OCI-LY7 (cell line): ENCODE measurements around the gene IL17A. TPM values are rescaled to one million over a fixed set of nuclear protein-coding genes. Genes with fewer than 3 reads are reported as not detected.

Source experiments
- BruUV-seq: library from RNA; stranded (reverse); fragments of 400-500 nt; replicated peaks from 2 replicates; lab custom pipeline; 2021; lab: Mats Ljungman, UMichigan
- CTCF ChIA-PET: fragments of 300-600 bp; sonication (Branson Sonifier 250); formaldehyde crosslinking; loops from one replicate; lab custom pipeline; 2022; ENCODE audit warnings: antibody characterized with exemption; ENCODE audit not compliant: unreplicated experiment; lab: Charles Lee
- POLR2A ChIA-PET: fragments of 300-600 bp; sonication (Branson Sonifier 250); formaldehyde crosslinking; loops from one replicate; lab custom pipeline; 2022; ENCODE audit warnings: antibody characterized with exemption; lab: Charles Lee
- DNase-seq: peaks from one replicate; pipeline ENCODE4 v3.0.0-alpha.2; 2015; ENCODE audit warnings: low spot score
- H2AFZ ChIP-seq: fragments of 200-600 bp; sonication (generic), shearing (Covaris generic); 2 replicates; pipeline ENCODE4 v1.6.1; 2014; ENCODE audit warnings: mild to moderate bottlenecking, antibody characterized with exemption, low read length, moderate library complexity
- H3K27ac ChIP-seq: fragments of 200-600 bp; sonication (generic); 2 replicates; pipeline ENCODE4 v1.5.1; 2014; ENCODE audit warnings: mixed run types, low read depth, mild to moderate bottlenecking, moderate library complexity, low read length, inconsistent platforms; ENCODE audit not compliant: poor library complexity, severe bottlenecking
- H3K36me3 ChIP-seq: fragments of 200-600 bp; sonication (generic); 2 replicates; pipeline ENCODE4 v1.6.1; 2014; ENCODE audit warnings: mild to moderate bottlenecking, antibody characterized with exemption, low read length, moderate library complexity, mixed read lengths; ENCODE audit not compliant: insufficient read depth
- H3K4me1 ChIP-seq: fragments of 200-600 bp; sonication (generic); 2 replicates; pipeline ENCODE4 v1.5.1; 2014; ENCODE audit warnings: mild to moderate bottlenecking, low read length; ENCODE audit not compliant: insufficient read depth, poor library complexity, severe bottlenecking
- H3K4me2 ChIP-seq: fragments of 200-600 bp; sonication (generic); 2 replicates; pipeline ENCODE4 v1.6.1; 2014; ENCODE audit warnings: mild to moderate bottlenecking, low read length
- H3K4me3 ChIP-seq: fragments of 200-600 bp; sonication (generic); 2 replicates; pipeline ENCODE4 v1.5.1; 2014; ENCODE audit warnings: mild to moderate bottlenecking, low read depth, low read length; ENCODE audit not compliant: poor library complexity, severe bottlenecking
- H3K79me2 ChIP-seq: fragments of 200-600 bp; sonication (generic); 2 replicates; pipeline ENCODE4 v1.6.1; 2016; ENCODE audit warnings: low read depth, mild to moderate bottlenecking, low read length, moderate library complexity, mixed read lengths; ENCODE audit not compliant: insufficient read depth
- H3K9me2 ChIP-seq: fragments of 200-600 bp; sonication (generic); 2 replicates; pipeline ENCODE4 v1.6.1; 2016; ENCODE audit warnings: mild to moderate bottlenecking, low read length, mixed read lengths; ENCODE audit not compliant: insufficient read depth
- H3K9me3 ChIP-seq: fragments of 200-600 bp; sonication (generic); 2 replicates; pipeline ENCODE4 v1.6.1; 2014; ENCODE audit warnings: mild to moderate bottlenecking, mixed run types, low read length, mixed read lengths
- H4K20me1 ChIP-seq: fragments of 200-600 bp; sonication (generic); 2 replicates; pipeline ENCODE4 v1.6.1; 2014; ENCODE audit warnings: mild to moderate bottlenecking, antibody characterized with exemption, low read length, moderate library complexity, mixed read lengths; ENCODE audit not compliant: insufficient read depth
- CTCF ChIP-seq: fragments of 200-600 bp; sonication (generic); conservative IDR thresholded peaks from 2 replicates; pipeline ENCODE4 v1.5.1; 2014; ENCODE audit warnings: mild to moderate bottlenecking, antibody characterized with exemption, low read length, moderate library complexity, mixed read lengths
- EZH2phosphoT487 ChIP-seq: fragments of 200-600 bp; sonication (generic); IDR thresholded peaks from 2 replicates; pipeline ENCODE4 v1.6.1; 2018; ENCODE audit warnings: low read depth, borderline replicate concordance, mild to moderate bottlenecking, mixed run types, antibody characterized with exemption, low read length, moderate library complexity, mixed read lengths
- intact Hi-C: fragments of 100-400 bp; cut with micrococcal nuclease; formaldehyde crosslinking; loops from one replicate; pipeline ENCODE4 v1.10.0; 2022; ENCODE audit not compliant: unreplicated experiment
- total RNA-seq, 2 experiments: library from RNA; depleted of rRNA in 1 of 2; stranded (reverse); fragments of >200 nt in 1 of 2; shearing (Covaris generic) in 1 of 2; gene quantifications; 2 replicates each; pipeline ENCODE4 v1.2.3, GENCODE V29; 2014 to 2022

The IL17A gene
- total RNA-seq, 2 experiments from 2014 or later, result not detected

DNA sequence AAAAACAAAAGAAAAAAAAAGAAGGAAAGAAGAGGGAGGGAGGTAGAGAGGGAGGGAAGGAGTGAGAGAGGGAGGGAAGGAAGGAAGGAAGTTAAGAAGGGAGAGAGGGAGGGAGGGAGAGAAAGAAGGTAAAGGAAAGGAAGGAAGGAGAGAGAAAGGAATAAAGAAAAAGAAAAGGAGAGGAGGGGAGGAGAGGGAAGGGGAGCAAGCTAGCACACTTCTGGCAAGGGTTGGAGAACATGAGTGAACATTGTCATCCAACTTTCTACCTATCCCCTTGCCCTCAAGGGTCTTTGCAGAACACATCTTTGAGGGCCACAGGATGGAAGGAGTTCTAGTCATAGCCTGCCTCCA is 34.1 kb upstream of the IL17A start:
- POLR2A ChIA-PET, result no interaction called here
- DNase-seq, result no peak
- Histone ChIP-seq H2AFZ (no peak overlapping the region), H3K4me1 (peaks cover 16% of the 10 kb centered on the region), H3K4me2 (no peak overlapping the region), H3K4me3 (no peak overlapping the region), H3K36me3 (no peaks in the 10 kb centered on the region), H3K27ac (no peak overlapping the region), H3K9me3 (no peaks in the 10 kb centered on the region), H4K20me1 (no peaks in the 10 kb centered on the region), H3K79me2 (no peaks in the 10 kb centered on the region), H3K9me2 (no peaks in the 10 kb centered on the region)
- intact Hi-C loops, result no loop called here
- TF ChIP-seq CTCF (no peak), EZH2phosphoT487 (no peak)
- no TSS peak for BruUV-seq
- CTCF ChIA-PET, result no interaction called here

GRCh38 chr6:52152711-52153160 is 33.4 kb upstream of the IL17A start:
- H3K9me2 ChIP-seq, result no peaks in the 10 kb centered on the region
- no peak for DNase-seq
- no peaks in the 10 kb centered on the region for H4K20me1 ChIP-seq
- H3K4me2 ChIP-seq, result no peak overlapping the region
- H3K27ac ChIP-seq, result no peak overlapping the region
- H3K36me3 ChIP-seq, result no peaks in the 10 kb centered on the region
- H2AFZ ChIP-seq, result no peak overlapping the region
- H3K9me3 ChIP-seq, result no peaks in the 10 kb centered on the region
- BruUV-seq, result no TSS peak
- no peak overlapping the region for H3K4me3 ChIP-seq
- no peaks in the 10 kb centered on the region for H3K79me2 ChIP-seq
- CTCF ChIA-PET, result no interaction called here
- TF ChIP-seq CTCF (no peak), EZH2phosphoT487 (no peak)
- POLR2A ChIA-PET, result interaction anchor here (0.6 kb wide), 2 partner anchors 13 to 21 kb away, joined by 4 read pairs; no protein-coding TSS in a partner anchor
- intact Hi-C loops, result no loop called here
- H3K4me1 ChIP-seq, result peaks cover 16% of the 10 kb centered on the region

- ChIA-PET POLR2A (interaction anchor here (1.1 kb wide), 1 partner anchor 17 kb away, joined by 3 read pairs; no protein-coding TSS in a partner anchor), CTCF (no interaction called here)
Measured at GRCh38 chr6:52154381-52154780, 31.8 kb upstream of the IL17A start.

More at GRCh38 chr6:52154381-52154780, 31.8 kb upstream of the IL17A start:
- Histone ChIP-seq H3K9me3 (no peaks in the 10 kb centered on the region), H3K4me1 (peaks cover 16% of the 10 kb centered on the region), H4K20me1 (no peaks in the 10 kb centered on the region), H3K27ac (no peak overlapping the region), H3K36me3 (no peaks in the 10 kb centered on the region), H3K79me2 (no peaks in the 10 kb centered on the region), H3K4me3 (no peak overlapping the region), H3K4me2 (no peak overlapping the region), H2AFZ (no peak overlapping the region), H3K9me2 (no peaks in the 10 kb centered on the region)
- no peak for DNase-seq
- no TSS peak for BruUV-seq
- intact Hi-C loops, result no loop called here
- no peak for TF ChIP-seq EZH2phosphoT487
- no peak for TF ChIP-seq CTCF
